HepG2 (cell line): ENCODE data around the gene SLC25A11.

Experiments used
- EZH2 ChIP-seq: conservative IDR thresholded peaks from 2 replicates; pipeline ENCODE4 v1.6.1; 2012; ENCODE audit warnings: mild to moderate bottlenecking, low read depth, low read length, moderate library complexity
- FOSL1 ChIP-seq: sonication (generic); formaldehyde crosslinking; IDR thresholded peaks from 2 replicates; pipeline ENCODE4 v1.9.0; 2021; ENCODE audit warnings: missing genetic modification reagents, borderline replicate concordance
- ZKSCAN1 ChIP-seq: fragments of 150-350 bp; IDR thresholded peaks from 2 replicates; pipeline ENCODE4 v1.6.1; 2014; ENCODE audit warnings: low read length
- TF ChIP-seq, protein P1 (sequence below): sonication (generic); formaldehyde crosslinking; IDR thresholded peaks from 2 replicates; pipeline ENCODE4 v1.5.0; 2020; ENCODE audit warnings: mild to moderate bottlenecking, missing genetic modification reagents, moderate library complexity
- TF ChIP-seq, protein P2 (sequence below): IDR thresholded peaks from 2 replicates; pipeline ENCODE4 v1.6.1; 2016; ENCODE audit warnings: low read depth, borderline replicate concordance

DNA sequence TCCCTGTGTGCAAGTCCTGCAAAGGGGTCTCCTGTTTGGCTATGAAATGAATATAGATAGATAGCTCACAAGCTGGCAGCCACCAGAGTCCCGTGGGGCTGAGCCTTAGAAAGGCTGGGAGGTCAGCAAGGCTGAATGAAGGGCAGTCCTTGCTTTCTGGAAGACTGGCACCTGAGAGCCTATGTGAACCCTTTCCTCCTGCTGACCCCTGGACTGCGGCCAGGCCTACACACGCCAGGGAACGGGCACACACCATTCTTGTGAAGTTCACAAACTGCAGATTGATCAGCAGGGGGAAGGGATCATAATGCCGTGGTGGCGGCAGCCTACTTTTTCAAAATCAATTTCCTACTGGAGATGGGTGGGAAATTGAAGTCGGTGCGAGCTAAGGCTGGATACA is 41.5 kb downstream of the SLC25A11 start:
- TF ChIP-seq, protein P1, sequence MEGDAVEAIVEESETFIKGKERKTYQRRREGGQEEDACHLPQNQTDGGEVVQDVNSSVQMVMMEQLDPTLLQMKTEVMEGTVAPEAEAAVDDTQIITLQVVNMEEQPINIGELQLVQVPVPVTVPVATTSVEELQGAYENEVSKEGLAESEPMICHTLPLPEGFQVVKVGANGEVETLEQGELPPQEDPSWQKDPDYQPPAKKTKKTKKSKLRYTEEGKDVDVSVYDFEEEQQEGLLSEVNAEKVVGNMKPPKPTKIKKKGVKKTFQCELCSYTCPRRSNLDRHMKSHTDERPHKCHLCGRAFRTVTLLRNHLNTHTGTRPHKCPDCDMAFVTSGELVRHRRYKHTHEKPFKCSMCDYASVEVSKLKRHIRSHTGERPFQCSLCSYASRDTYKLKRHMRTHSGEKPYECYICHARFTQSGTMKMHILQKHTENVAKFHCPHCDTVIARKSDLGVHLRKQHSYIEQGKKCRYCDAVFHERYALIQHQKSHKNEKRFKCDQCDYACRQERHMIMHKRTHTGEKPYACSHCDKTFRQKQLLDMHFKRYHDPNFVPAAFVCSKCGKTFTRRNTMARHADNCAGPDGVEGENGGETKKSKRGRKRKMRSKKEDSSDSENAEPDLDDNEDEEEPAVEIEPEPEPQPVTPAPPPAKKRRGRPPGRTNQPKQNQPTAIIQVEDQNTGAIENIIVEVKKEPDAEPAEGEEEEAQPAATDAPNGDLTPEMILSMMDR = no peak
- TF ChIP-seq, protein P2, sequence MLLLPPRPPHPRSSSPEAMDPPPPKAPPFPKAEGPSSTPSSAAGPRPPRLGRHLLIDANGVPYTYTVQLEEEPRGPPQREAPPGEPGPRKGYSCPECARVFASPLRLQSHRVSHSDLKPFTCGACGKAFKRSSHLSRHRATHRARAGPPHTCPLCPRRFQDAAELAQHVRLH (CRISPR knock-in tag) = no peak
- no peak for TF ChIP-seq EZH2
- no peak for TF ChIP-seq ZKSCAN1
- no peak for TF ChIP-seq FOSL1 (CRISPR knock-in tag)
